Measurements from ENCODE around the gene KCNQ1.

KCNQ1 gene

DNA sequence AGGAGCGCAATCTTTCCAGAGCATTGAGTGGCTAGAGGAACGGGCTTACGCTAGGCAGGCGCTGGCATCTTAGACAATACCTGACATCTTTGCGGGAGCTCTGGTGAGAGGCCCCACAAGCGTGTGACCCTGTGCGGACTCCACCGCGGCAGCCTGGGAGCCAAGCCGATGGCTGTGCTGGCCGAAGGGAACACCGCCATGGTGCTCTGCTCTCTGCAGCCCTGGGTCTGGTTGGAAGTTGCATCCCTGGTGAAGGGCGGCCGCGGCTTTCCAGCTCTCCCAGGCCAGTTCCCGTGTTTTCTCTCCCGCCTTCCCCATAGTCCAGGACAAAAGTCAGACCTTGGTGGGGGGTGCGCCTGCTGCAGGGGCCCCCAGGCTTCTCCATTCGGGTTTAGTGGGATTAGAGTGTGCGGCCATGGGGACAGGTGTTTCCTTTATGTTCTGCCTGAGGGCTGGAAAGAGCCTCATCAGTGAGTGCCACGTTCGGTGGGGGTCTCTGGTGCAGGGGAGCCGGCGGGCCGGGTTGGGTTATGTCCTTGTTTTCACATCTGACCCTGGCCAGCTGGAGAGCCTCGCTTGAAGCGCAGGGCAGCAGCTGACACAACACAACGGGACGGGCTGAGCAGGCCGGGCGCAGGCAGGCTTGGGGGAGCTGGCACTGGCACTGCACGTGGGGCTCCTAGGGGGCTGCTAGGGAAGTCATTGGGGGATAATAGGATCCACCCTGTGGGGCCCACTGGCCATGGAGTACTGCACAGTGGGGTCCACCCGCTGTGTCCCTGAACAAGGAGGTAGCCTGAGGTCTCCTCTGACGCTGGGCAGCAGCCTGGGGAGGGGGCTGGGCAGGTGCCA is 94.8 kb downstream of the KCNQ1 start:
- DNase-seq = no peak

DNA sequence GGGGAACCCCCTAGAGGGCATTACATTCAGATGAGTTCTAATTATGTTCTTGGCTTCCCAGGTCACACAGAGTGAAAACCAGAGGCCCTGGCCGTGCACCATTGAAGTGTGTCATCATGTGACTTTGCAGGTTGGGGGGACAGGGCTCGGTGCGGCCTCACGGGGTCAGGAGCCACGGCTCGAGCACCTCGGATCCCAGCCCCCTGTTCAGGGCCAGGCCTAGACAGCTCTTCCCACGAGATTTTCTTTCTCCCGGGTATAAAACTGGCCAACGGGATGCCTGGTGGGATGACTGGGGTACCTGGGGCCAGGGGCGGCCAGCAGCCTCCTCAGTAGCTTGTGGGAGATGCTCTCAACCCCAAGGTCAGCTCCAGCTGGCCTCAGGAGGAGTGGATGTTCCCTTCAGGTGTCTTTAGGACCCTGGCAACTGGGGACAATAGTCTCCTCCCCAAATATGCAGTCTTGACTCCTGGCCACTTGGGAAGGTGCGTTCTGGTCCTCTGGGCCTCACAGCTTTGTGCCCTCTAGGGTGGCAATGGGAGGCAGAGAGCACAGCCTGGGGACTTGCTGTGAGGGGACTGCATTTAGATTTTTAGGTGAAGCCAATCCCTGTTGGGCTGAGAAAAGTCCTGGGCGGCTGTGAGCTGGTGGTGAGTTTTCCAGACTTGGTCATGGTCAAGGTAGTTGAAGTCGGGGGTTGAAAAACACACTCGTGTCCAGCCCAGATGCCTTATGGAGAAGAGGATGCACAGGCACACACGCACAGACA is 95.6 kb downstream of the KCNQ1 start:
- DNase-seq = no peak

DNA sequence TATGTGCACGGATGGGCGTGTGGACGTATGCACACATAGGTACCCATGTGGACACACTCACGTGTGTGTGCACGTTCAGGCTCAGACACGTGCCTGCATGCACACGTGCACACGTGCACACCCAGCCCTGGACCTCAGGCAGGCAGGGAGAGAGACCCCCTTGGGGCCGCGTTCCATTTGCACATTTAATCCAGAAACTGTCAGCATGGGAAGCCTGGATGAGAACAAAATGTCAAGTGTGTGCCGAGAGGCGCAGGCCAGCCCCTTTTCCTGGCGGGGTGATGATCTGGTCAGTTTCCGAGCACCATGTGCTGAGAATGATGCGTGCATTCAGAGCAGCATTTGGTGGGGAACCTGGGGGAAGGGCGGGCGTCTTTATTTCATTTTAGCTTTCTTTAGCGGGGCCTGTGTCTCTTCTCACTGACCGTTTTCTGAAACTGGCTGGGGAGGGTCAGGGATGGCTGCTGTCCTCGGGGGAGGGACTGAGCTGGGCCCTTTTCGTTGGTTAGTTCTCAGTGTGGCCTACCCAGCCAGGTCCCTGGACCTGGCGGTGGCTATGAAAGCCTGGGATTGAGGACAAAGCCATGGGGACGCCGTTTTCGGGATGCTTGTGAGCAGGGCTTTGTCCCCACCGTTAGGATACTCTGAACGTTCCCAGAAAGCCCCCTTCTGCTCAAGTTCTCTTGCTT is 96.3 kb downstream of the KCNQ1 start:
- no peak for DNase-seq

DNA sequence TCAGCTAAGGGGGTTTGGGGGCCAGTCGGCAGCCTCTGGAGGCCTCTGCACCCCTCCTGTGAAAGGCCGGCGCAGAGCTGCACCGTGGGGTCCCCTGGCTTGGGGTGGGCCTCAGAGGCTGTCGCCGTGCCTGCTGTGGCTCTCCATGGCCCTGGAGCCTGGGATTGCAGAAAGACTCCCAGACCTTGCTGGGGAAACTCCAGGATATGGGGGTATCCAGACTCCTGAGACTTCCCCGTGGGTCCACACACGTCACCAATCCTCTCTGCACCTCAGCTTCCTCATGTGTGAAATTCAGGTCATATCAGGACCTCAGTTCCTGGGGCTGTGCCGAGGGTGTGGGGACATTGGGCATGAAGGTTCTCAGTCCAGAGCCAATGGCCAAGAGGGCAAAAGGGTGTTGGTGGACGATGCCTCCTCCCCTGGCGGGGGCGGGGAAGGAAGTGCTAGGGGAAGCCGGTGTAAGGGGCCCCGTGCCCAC is 97.1 kb downstream of the KCNQ1 start:
- no peak for DNase-seq

DNA sequence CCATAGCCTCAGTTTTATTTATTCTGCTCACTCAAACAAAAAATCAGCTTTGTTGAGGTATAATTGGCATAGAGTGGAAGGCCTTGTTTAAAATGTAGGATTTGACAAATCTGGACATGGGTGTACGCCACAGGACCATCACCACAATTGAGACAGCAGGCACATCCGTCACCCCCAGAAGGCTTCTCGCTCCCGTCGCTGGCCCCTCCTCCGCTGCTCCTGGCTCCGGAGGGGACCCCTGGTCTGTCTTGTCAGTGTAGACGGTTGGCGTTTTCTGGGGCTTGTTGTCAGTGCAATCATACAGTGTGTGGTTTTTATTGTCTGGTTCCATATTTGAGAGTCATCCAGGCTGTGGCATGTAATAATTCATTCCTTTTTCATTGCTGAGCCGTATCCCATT is 97.6 kb downstream of the KCNQ1 start:
- DNase-seq = no peak

DNA sequence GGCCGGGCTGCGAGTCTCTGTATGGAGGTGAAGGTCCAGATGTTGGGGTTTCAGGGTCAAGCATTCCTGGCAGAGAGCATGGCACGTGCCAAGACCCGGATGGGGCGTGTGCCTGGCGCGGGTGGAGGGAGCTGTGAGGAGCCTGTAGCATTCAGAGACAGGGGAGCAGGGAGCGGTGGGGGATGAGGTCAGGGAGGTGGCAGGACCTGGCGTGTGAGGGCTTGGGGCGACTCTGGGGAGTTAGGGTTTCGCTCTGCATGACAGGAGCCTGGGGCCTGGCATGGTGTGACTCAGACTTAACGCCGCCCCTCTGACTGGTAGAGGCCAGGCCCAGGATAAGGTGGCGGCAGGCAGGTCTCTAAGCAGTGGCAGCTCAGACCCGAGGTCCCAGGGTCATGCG is 103.0 kb downstream of the KCNQ1 start:
- DNase-seq = no peak

DNA sequence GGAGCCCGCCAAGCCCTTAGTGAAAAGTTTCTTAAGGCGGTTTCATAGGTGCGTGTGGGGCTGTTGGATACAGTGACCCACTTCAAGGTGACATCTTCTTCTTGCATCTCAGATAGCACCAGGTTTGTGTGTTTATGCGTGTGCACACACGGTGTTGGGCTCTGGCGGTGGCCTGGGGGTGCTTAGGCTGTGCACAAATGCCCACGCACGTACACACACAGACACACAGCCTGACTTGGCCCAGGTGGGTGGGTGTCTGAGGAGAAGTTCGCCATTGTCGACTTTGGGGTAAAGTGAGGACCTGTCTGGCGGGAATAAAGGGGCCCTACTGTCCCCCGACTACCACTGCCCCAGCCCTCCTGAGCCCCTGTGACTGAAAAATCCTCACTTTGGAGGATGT is 103.8 kb downstream of the KCNQ1 start:
- DNase-seq = no peak

DNA sequence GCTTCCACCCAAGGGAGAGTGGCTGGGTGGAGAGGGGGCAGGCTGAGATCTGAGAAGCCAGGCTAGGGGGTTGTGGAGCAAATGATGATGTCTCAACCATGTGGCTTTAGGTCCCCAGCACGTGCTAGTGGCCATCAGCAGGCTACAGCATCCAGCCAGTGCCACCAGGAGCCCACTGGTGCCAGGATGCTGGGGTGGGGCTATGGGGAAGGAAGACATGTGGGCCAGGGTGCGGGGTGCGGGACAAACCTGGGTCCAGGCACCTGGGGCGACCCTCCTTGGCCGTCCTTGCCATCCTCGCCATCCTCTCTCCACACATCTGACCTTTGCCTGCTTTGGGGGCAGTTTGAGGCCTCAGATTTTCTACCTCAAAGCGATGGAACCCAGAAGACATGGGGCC is 104.3 kb downstream of the KCNQ1 start:
- DNase-seq = no peak

DNA sequence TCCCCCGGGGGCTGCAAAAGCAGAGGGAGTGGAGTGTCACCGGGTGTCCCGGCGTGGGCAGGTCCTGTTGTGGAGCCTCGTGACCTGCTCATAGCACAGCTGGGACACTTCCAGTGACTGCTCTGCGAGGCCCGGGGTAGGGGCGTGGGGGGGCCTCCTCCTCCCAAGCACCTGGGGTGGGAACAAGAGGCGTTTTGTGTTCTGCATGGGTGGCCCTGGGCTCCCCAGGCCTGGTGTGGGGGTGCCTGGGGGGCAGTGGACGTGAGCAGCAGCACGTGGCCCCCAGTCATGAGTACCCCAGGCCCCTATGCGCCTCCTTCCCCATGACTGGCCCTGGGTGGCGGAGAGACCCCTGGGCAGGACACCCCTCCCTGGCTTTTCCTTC is 104.7 kb downstream of the KCNQ1 start:
- no peak for DNase-seq

DNA sequence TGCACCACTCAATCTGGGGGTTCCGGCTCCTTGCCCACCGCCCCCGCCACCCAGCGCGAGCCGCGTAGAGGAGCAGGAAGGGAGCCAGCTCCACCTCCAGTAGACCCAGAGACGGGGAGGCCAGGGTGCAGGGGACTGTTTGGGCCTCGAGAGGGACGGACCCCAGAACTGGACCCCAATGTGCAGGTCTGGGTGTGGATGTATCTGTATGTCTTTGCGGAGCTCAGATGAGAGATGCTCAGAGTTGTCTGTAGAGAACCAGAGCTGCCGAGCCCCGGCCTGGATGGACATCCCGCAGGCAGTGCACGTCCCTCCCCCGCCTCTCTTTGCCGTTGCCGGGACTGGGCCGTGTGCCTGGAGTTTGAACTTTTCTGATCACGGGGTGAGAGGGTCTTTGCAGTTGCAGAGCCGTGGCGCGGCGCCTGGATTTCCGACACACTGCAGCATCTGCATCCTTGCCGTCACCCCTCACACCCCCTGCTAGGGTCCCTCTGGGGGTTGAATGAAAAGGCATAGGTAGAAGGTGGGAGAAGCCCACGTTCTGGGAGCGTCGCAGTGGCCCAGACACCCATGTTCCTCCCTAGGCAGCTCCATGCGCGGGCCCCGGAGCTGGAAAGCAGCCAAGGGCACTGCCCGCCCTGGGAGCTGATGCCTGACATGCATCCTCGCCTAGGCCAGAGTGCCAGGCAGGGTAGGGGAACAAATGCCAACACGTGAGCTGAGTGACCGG is 105.2 kb downstream of the KCNQ1 start:
- DNase-seq = no peak

DNA sequence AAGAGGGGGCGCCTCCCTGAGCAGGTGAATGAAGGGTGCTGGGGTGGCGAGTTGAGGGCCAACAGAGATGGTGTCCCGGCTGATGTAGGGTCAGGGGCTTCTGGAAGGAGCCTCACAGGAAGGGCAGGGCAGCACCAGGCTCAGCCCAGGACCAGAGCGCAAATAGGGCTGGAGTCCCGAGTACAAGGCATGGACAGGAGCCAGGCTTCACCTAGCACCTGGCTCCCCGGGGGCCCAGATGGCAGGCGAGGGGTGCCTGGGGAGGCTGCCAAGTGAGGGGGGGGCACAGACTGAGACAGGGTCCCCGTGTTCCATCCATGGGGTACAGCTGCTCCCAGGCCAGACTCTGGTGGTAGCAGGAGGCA is 105.8 kb downstream of the KCNQ1 start:
- no peak for DNase-seq

DNA sequence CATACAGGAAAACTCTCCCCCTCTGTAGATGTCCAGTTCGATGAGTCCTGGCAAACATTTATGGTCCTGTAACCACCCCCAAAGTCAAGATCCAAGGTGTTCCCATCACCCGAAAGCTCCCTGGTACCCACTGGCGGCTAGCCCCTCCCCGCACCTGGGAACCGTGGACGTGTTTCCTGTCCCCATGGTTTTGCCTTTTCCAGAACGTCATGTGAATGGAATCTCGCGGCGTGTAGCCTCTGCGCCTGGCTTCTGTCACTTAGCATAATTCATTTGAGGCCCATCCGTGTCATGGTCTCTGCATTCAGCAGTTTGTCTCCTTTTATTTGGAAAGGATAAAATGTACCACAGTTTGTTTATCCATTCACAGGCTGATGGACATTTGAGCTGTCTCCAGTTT is 106.3 kb downstream of the KCNQ1 start:
- DNase-seq = no peak

DNA sequence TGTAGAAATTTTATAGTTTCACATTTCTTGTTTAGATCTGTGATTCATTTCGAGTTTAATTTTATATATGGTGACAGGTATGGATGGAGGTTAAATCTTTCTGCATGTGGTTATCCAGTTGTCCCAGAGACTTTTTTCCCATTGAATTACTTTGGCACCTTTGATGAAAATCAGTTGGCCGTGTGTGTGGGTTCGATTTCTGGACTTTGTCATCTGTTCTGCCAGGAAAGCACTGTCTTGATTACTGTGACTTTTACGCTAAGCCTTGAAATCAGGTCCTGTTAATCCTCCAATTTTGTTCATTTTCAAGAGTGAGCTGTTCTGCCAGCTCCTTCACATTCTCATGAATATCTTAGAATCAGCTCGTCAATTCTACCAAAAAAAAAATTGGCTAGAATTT is 107.4 kb downstream of the KCNQ1 start:
- no peak for DNase-seq

DNA sequence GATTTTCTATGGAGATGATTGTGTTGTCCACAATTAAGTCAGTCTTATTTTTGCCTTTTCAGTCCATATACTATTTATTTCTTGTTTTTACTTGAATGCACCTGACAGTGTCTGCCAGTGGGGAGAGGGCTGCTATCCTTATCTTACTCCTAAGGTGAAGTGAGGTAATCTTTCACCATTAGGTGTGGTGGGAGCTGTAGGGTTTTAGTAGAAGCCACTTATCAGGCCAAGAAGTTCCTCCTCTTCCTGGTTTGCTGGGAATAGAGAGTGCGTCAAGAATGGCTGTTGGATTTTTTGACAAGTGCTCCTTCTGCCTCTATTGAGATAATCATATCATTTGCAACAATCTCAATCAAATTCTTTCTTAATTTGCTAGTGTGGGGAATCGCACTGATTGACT is 108.4 kb downstream of the KCNQ1 start:
- no peak for DNase-seq

DNA sequence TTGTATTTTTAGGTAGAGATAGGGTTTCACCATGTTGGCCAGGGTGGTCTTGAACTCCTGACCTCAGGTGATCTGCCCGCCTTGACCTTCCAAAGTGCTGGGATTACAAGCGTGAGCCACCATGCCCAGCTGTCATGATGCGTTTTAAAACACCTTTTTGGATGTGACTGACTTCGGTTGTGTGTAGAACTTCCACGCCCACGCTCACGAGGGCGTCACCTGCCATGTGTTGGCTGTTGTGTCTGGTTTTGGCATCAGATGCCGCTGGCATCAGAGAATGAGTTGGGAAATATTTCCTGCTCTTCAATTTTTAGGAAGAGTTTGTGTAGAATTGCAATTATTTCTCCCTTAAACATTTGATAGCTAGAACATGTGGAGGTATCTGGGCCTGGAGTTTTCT is 109.1 kb downstream of the KCNQ1 start:
- no peak for DNase-seq

DNA sequence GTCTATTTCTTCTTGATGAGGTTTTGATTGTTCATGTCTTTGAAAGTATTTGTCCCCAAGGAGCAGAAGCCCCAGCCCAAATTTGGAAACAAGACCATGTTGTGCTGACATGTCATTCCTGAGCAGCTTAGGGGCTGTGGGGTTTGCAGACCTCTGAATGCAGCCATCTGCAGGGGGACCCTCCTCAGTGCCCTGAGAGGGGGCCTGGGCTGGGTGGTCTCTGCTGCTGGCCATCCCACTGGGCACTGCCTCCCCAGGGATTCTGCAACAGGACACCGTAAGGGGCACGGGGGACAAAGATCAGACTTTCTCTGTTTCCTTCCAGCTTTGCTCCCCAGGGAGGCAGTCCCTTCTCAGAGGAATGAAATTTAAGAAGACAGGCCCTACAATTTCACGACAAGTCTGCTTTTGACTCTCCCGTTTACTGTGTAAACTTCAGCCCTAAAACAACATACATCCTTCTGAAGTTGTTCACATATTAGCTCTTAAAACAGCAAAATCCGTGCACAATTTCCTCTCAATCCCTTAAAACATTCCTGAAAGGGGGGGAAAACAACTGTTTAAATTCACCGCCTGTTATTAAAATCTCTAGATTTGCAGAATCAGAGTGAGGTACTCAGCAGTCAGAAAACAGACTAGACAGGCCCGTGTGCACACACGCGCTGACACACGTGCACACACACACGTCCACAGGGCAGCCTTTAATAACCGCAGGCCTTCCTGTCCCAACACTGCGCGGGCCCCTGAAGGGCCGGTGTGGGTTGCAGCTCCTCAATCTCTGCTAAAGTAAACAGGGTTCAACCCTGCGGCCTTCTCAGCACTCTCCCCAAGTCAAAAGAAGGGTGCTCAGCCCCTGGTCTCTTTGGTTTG is 109.8 kb downstream of the KCNQ1 start:
- DNase-seq = no peak

DNA sequence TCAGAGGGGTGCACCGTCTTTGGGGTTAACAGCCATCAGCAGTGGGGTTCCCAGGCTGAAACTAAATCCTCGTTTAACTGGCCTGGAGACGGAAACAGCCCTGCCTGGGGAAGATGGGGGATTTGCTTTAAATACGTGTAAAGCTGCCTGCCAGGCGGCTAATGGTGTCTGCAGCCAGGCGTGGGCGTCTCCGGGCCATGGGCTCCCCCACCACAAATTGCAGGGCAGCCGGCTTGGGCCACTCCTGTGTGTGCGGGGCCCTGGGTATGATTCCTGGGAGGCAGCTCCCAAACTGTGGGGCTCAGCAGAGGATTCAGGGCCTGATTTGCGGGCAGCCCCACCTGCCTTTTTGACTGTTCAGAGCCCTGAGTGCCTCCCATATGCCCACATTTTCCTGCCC is 110.5 kb downstream of the KCNQ1 start:
- no peak for DNase-seq

DNA sequence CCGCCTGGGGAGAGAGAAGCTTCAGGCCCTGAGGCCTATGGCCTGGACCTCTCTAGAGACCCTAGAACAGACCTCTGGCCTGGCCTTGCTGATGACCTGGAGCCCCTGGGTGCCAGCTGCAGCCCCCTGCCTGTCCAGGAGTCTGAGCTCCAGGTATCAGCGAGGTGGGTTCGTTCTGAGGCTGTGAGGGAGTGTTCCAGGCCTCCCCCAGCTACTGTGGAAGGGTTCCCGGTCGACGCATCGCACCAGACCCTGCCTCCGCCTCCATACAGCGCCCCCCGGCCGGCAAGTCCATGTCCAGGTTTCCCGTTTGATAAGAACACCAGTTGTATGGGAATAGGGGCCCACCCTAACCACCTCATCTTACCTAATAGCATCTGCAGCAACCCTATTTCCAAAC is 111.1 kb downstream of the KCNQ1 start:
- DNase-seq = no peak

DNA sequence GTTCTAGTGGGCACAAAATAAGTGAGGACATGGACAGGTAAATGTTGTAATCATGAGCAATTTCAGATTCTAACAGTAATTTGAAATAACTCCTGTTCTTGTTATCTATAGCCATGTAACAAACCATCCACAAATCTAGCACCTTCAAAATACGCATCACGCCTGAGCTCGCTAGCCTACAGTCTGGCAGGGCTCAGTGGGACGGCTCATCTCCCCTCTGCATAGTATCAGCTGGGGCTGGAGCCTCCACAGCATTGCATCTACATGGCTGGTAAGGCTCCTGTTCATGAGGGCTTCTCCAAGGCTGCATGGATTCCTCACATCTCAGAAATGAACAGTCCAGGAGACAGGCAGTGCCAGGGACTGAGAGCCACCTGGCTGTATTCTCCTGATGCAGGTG is 112.6 kb downstream of the KCNQ1 start:
- no peak for DNase-seq

DNA sequence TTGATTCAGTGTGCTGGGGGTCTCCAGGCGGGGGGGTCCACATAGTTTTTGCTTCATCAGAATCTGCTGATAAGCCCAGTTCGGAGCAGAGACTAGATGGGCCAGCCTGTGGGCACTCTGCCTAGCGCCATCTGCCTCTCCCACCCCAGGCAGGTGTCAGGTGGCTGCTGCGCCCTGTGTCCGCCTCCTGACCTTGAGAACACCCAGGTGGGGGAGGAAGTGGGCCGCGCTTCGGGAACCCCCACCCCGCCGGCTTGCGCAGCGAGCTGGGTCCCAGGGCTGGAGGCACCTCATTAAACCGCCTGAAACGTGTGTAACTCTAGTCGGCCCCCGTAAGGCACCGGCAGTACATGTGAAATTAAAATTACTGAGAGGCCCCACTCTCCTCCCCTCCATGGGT is 113.6 kb downstream of the KCNQ1 start:
- DNase-seq = no peak

DNA sequence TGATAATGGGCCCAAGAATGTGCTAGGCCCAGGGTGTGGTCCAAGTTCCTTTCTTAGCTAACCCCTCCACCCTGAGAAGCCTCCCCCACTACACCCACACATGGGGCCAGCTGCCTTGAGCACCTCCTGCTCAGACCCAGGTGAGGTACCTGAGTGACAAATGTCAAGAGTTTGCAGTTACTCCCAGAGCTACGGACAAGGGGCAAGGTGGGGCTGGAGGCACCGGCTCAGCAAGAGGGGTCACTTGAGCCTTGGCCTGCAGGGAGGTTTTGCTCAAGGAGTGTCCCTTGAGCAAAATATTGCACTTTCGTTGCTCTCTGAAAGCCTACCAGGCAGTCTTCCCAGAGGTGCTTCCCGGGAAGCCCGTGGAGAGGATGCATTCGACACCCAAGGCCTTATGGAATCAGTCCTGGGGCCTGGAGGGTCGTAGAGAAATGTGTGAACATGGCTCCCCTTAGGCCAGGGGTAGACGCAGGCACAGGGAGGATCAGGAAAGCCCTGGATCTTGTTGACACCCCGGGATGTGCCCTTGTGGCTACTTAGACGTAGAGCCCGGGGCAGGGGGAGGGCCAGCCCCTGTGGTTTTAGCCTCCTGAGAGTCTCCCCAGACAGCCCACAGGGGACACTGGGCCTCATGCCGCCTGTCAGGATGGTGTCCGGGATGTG is 114.2 kb downstream of the KCNQ1 start:
- DNase-seq = no peak
